Progenitor cell of endocrine pancreas (in vitro differentiated cells): Measurements from ENCODE around the gene CINP. TPM values are rescaled to one million over a fixed set of nuclear protein-coding genes. Genes with fewer than 3 reads are reported as not detected.
"Not testable (repeated sequence)": the region's sequence is repeated elsewhere in the genome, so short reads cannot be mapped to it uniquely, and the experiment has no call there.

ENCODE experiments used
- DNase-seq: peaks from one replicate; pipeline ENCODE4 v3.0.0; 2021; ENCODE audit warnings: low spot score; ENCODE audit not compliant: unreplicated experiment
- H3K27ac Mint-ChIP-seq: 2 replicates; pipeline ENCODE4 v1.8.0; 2021; ENCODE audit warnings: mild to moderate bottlenecking, moderate library complexity, mixed read lengths
- H3K27me3 Mint-ChIP-seq: 2 replicates; pipeline ENCODE4 v1.8.0; 2021; ENCODE audit warnings: mixed read lengths
- H3K36me3 Mint-ChIP-seq: 2 replicates; pipeline ENCODE4 v1.8.0; 2022; ENCODE audit warnings: mixed read lengths; ENCODE audit not compliant: insufficient read depth
- H3K4me1 Mint-ChIP-seq: 2 replicates; pipeline ENCODE4 v1.8.0; 2021; ENCODE audit warnings: low read depth, mixed read lengths
- H3K4me3 Mint-ChIP-seq: 2 replicates; pipeline ENCODE4 v1.8.0; 2021; ENCODE audit warnings: low read depth, mild to moderate bottlenecking, moderate library complexity, mixed read lengths
- H3K9me3 Mint-ChIP-seq: 2 replicates; pipeline ENCODE4 v1.8.0; 2021; ENCODE audit warnings: low read depth, mixed read lengths
- total RNA-seq: library from RNA; stranded (reverse); gene quantifications from 2 replicates; pipeline ENCODE4 v1.2.1, GENCODE V29; 2021
- TF ChIP-seq, protein P1 (sequence below): fragments of 200-600 bp; sonication (generic); IDR thresholded peaks from one replicate; pipeline ENCODE4 v1.5.0; 2021; ENCODE audit warnings: antibody characterized with exemption, mild to moderate bottlenecking; ENCODE audit not compliant: unreplicated experiment

The CINP gene
- total RNA-seq, 1 donor from 2014 or later: 27.7 TPM

DNA sequence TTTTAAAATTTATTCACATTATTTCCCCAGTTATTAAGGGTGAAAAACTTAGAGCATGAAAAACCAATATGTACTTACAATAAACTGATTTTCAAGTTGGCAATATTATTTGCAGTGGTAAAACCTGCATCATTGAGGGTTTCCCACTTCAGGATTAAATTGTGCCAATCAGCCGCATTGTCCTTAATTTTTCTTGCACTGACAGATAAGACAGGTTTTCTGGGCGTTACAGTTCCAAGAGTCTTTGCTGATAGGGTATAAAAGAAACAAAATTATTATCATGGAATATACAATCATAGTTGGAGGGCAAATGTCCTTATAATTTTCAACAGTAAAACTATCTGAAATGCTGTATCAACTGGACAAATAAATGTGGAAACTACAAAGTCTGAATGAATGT, 3.3 kb downstream of the CINP start:
- no peak overlapping the region for H3K4me3 Mint-ChIP-seq
- no peak for DNase-seq
- no peaks in the 10 kb centered on the region for H3K27me3 Mint-ChIP-seq
- H3K9me3 Mint-ChIP-seq: no peaks in the 10 kb centered on the region
- peaks cover 15% of the 10 kb centered on the region for H3K4me1 Mint-ChIP-seq
- TF ChIP-seq, protein P1, sequence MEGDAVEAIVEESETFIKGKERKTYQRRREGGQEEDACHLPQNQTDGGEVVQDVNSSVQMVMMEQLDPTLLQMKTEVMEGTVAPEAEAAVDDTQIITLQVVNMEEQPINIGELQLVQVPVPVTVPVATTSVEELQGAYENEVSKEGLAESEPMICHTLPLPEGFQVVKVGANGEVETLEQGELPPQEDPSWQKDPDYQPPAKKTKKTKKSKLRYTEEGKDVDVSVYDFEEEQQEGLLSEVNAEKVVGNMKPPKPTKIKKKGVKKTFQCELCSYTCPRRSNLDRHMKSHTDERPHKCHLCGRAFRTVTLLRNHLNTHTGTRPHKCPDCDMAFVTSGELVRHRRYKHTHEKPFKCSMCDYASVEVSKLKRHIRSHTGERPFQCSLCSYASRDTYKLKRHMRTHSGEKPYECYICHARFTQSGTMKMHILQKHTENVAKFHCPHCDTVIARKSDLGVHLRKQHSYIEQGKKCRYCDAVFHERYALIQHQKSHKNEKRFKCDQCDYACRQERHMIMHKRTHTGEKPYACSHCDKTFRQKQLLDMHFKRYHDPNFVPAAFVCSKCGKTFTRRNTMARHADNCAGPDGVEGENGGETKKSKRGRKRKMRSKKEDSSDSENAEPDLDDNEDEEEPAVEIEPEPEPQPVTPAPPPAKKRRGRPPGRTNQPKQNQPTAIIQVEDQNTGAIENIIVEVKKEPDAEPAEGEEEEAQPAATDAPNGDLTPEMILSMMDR: no peak
- H3K36me3 Mint-ChIP-seq: peaks cover 8% of the 10 kb centered on the region
- H3K27ac Mint-ChIP-seq: no peak overlapping the region

DNA sequence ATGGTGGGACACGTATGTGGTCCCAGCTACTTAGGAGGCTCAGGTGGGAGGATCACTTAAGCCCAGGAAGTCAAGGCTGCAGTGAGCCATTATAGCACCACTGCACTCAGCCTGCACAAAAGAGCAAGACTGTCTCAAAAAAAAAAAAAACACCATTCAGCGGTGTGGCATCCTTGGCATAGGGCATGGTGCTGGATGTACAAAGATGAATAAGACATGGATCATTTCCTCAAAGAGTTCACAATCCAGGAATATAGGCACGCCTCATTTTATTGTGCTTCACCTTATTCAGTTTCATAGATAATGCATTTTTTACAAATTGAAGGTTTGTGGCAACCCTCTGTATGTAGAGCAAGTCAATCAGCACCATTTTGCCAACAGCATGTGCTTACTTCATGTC, 6.4 kb downstream of the CINP start:
- Mint-ChIP-seq H3K9me3 (no peaks in the 10 kb centered on the region), H3K4me3 (no peak overlapping the region), H3K27me3 (no peaks in the 10 kb centered on the region), H3K27ac (no peak overlapping the region), H3K4me1 (peaks cover 3% of the 10 kb centered on the region), H3K36me3 (peaks cover 11% of the 10 kb centered on the region)
- TF ChIP-seq, protein P1: no peak
- DNase-seq: no peak

DNA sequence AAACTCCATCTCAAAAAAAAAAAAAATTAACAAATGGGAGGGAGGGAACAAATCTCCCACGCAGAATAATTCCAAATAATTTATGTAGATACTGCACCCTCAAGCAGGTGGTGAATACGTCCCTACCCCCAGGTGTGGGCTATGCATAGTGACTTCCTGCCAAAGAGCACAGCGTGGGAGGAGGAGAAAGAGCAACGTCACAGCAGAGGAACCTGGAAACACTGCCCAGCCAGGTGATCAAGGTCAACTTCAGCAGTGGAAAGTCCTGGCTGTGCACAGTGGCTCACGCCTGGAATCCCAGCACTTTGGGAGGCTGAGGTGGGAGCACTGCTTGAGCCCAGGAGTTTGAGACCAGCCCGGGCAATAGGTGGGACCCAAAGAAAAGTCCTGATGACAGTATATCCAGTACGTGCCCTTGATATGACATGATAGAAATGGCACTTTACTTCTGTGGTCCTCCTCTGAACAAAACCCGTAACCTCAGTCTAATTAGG, 9.5 kb downstream of the CINP start:
- TF ChIP-seq, protein P1: no peak
- Mint-ChIP-seq H3K4me1 (no peaks in the 10 kb centered on the region), H3K4me3 (no peak overlapping the region), H3K36me3 (peaks cover 20% of the 10 kb centered on the region), H3K27ac (no peak overlapping the region), H3K9me3 (no peaks in the 10 kb centered on the region), H3K27me3 (no peaks in the 10 kb centered on the region)
- DNase-seq: no peak

DNA sequence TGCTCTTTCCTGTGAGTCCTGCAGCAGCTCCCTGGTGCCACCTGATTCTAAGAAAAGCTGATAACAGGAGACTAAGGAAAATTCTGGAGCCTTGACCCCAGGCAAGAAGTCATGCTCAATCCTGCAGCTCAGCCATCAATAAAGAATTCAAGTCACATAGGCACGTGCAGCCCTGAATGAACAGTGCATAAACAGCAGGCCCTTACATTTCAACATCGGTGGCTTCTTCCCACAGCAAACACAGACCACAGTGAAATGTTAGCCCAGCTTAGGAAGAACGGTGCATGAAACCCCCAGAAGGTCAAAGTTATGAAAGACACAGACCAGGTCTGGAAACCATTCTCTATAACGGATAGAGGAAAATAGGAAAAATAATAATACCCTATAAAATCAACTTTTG, 10.5 kb downstream of the CINP start:
- no peak overlapping the region for H3K4me3 Mint-ChIP-seq
- TF ChIP-seq, protein P1: no peak

GRCh38 chr14:102351593-102351992, 11.1 kb downstream of the CINP start:
- H3K4me3 Mint-ChIP-seq, DNase-seq, H3K27ac Mint-ChIP-seq, H3K27me3 Mint-ChIP-seq, H3K4me1 Mint-ChIP-seq, H3K9me3 Mint-ChIP-seq: not testable (repeated sequence)
- peaks cover 16% of the 10 kb centered on the region for H3K36me3 Mint-ChIP-seq

More for the DNA sequence above, 10.5 kb downstream of the CINP start:
- Mint-ChIP-seq H3K9me3 (no peaks in the 10 kb centered on the region), H3K27ac (no peak overlapping the region), H3K27me3 (no peaks in the 10 kb centered on the region), H3K36me3 (peaks cover 19% of the 10 kb centered on the region), H3K4me1 (no peaks in the 10 kb centered on the region)
- DNase-seq: no peak

- Mint-ChIP-seq H3K9me3 (no peaks in the 10 kb centered on the region), H3K27ac (no peak overlapping the region), H3K36me3 (peaks cover 16% of the 10 kb centered on the region), H3K4me1 (no peaks in the 10 kb centered on the region), H3K27me3 (no peaks in the 10 kb centered on the region), H3K4me3 (no peak overlapping the region)
- TF ChIP-seq, protein P1: no peak
- no peak for DNase-seq
These were observed 11.7 kb downstream of the CINP start for GRCh38 chr14:102351023-102351422.
